A673 (cell line): ENCODE measurements around the gene PARP14. TPM values are rescaled to one million over a fixed set of nuclear protein-coding genes. Genes with fewer than 3 reads are reported as not detected.

Source experiments
- BruUV-seq: library from RNA; stranded (reverse); fragments of 400-500 nt; replicated peaks from 2 replicates; lab custom pipeline; 2021; lab: Mats Ljungman, UMichigan
- CTCF ChIA-PET: fragments of 300-600 bp; sonication (Branson Sonifier 250); formaldehyde crosslinking; loops from one replicate; lab custom pipeline; 2022; ENCODE audit warnings: antibody characterized with exemption; lab: Charles Lee
- POLR2A ChIA-PET: fragments of 300-600 bp; sonication (Branson Sonifier 250); formaldehyde crosslinking; loops from one replicate; lab custom pipeline; 2022; ENCODE audit warnings: antibody characterized with exemption; ENCODE audit not compliant: low non-redundant PET; lab: Charles Lee
- DNase-seq: peaks from one replicate; pipeline ENCODE4 v3.0.0-alpha.2; 2015; ENCODE audit warnings: low spot score
- H3K27ac ChIP-seq: fragments of 200-600 bp; sonication (generic); 2 replicates; pipeline ENCODE4 v1.5.1; 2016; ENCODE audit warnings: mixed run types, low read depth, mild to moderate bottlenecking, mixed read lengths, antibody characterized with exemption, low read length; ENCODE audit not compliant: poor library complexity, severe bottlenecking
- H3K27me3 ChIP-seq: fragments of 200-600 bp; sonication (generic); replicated peaks from 2 replicates; pipeline ENCODE4 v1.6.1; 2017; ENCODE audit warnings: mixed run types, low read depth, mild to moderate bottlenecking, mixed read lengths, antibody characterized with exemption, low read length; ENCODE audit not compliant: insufficient read depth, poor library complexity
- H3K36me3 ChIP-seq: fragments of 200-600 bp; sonication (generic); 2 replicates; pipeline ENCODE4 v1.6.1; 2016; ENCODE audit warnings: mixed run types, mild to moderate bottlenecking, mixed read lengths, antibody characterized with exemption, low read length; ENCODE audit not compliant: insufficient read depth, poor library complexity, severe bottlenecking
- H3K4me1 ChIP-seq: fragments of 200-600 bp; sonication (generic); 2 replicates; pipeline ENCODE4 v1.6.1; 2017; ENCODE audit warnings: mixed run types, mild to moderate bottlenecking, mixed read lengths, antibody characterized with exemption, low read length; ENCODE audit not compliant: insufficient read depth, poor library complexity, severe bottlenecking
- H3K4me3 ChIP-seq: fragments of 200-600 bp; sonication (generic); 2 replicates; pipeline ENCODE4 v1.5.1; 2016; ENCODE audit warnings: low read depth, mixed run types, mild to moderate bottlenecking, mixed read lengths, low read length; ENCODE audit not compliant: poor library complexity, severe bottlenecking
- H3K9me3 ChIP-seq: fragments of 200-600 bp; sonication (generic); 2 replicates; pipeline ENCODE4 v1.6.1; 2016; ENCODE audit warnings: mixed run types, low read depth, mild to moderate bottlenecking, mixed read lengths, antibody characterized with exemption, low read length; ENCODE audit not compliant: poor library complexity, severe bottlenecking
- EZH2 ChIP-seq: fragments of 200-600 bp; sonication (generic); IDR thresholded peaks from 2 replicates; pipeline ENCODE4 v1.6.1; 2017; ENCODE audit warnings: borderline replicate concordance, low read depth, mild to moderate bottlenecking, mixed read lengths, antibody characterized with exemption, low read length; ENCODE audit not compliant: poor library complexity, severe bottlenecking
- intact Hi-C: fragments of 100-400 bp; cut with micrococcal nuclease; formaldehyde crosslinking; loops from one replicate; pipeline ENCODE4 v1.10.0; 2022; ENCODE audit not compliant: unreplicated experiment
- total RNA-seq: library from RNA; stranded (reverse); gene quantifications from 2 replicates; pipeline ENCODE4 v1.2.3, GENCODE V29; 2021
- TF ChIP-seq, protein P1 (sequence below): fragments of 300-800, 200-600 bp; sonication (generic); conservative IDR thresholded peaks from 2 replicates; pipeline ENCODE4 v1.5.1; 2017; ENCODE audit warnings: low read depth, mild to moderate bottlenecking, antibody characterized with exemption, low read length, moderate library complexity, mixed read lengths

Gene PARP14
- total RNA-seq, 1 experiment from 2014 or later: 22.8 TPM

DNA sequence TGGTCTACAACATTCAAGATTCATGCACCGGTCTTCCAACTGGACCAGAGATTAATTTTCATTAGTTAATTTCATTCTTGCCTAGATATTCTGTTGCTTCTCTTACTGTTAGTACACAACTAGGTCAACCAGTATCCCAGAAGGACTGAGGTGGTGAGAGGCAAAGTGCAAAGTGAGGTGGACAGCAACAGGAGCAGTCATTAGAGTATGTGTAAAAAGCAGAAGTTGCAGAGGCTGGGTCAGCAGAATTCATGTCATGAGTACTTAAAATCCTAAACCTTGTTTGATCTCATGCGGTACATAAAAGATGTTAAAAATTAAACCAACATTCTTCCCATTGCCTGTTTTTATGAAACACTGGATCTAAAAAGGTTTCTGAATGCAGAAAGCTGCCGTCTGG, 46.7 kb downstream of the PARP14 start:
- Histone ChIP-seq H3K4me3 (no peak overlapping the region), H3K27me3 (no peaks in the 10 kb centered on the region), H3K9me3 (no peaks in the 10 kb centered on the region), H3K4me1 (no peaks in the 10 kb centered on the region), H3K27ac (no peak overlapping the region), H3K36me3 (no peaks in the 10 kb centered on the region)
- TF ChIP-seq EZH2: no peak
- ChIA-PET CTCF (no interaction called here), POLR2A (no interaction called here)
- no TSS peak for BruUV-seq
- intact Hi-C loops: no loop called here
- no peak for DNase-seq

GRCh38 chr3:122727766-122728165, 47.1 kb downstream of the PARP14 start:
- DNase-seq: no peak
- no peak overlapping the region for H3K27ac ChIP-seq
- BruUV-seq: no TSS peak

GRCh38 chr3:122728186-122728585, 47.5 kb downstream of the PARP14 start:
- H3K36me3 ChIP-seq: no peaks in the 10 kb centered on the region
- H3K9me3 ChIP-seq: no peaks in the 10 kb centered on the region
- intact Hi-C loops: no loop called here
- H3K4me1 ChIP-seq: no peaks in the 10 kb centered on the region
- no peaks in the 10 kb centered on the region for H3K27me3 ChIP-seq
- H3K27ac ChIP-seq: no peak overlapping the region
- no peak overlapping the region for H3K4me3 ChIP-seq
- ChIA-PET POLR2A (no interaction called here), CTCF (no interaction called here)
- no TSS peak for BruUV-seq
- TF ChIP-seq, protein P1, sequence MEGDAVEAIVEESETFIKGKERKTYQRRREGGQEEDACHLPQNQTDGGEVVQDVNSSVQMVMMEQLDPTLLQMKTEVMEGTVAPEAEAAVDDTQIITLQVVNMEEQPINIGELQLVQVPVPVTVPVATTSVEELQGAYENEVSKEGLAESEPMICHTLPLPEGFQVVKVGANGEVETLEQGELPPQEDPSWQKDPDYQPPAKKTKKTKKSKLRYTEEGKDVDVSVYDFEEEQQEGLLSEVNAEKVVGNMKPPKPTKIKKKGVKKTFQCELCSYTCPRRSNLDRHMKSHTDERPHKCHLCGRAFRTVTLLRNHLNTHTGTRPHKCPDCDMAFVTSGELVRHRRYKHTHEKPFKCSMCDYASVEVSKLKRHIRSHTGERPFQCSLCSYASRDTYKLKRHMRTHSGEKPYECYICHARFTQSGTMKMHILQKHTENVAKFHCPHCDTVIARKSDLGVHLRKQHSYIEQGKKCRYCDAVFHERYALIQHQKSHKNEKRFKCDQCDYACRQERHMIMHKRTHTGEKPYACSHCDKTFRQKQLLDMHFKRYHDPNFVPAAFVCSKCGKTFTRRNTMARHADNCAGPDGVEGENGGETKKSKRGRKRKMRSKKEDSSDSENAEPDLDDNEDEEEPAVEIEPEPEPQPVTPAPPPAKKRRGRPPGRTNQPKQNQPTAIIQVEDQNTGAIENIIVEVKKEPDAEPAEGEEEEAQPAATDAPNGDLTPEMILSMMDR: no peak
- TF ChIP-seq EZH2: no peak
- DNase-seq: no peak

More at GRCh38 chr3:122727766-122728165, 47.1 kb downstream of the PARP14 start:
- Histone ChIP-seq H3K36me3 (no peaks in the 10 kb centered on the region), H3K4me3 (no peak overlapping the region), H3K9me3 (no peaks in the 10 kb centered on the region), H3K27me3 (no peaks in the 10 kb centered on the region), H3K4me1 (no peaks in the 10 kb centered on the region)
- intact Hi-C loops: no loop called here
- POLR2A ChIA-PET: no interaction called here
- TF ChIP-seq, protein P1: no peak
- no peak for TF ChIP-seq EZH2
- CTCF ChIA-PET: no interaction called here

DNA sequence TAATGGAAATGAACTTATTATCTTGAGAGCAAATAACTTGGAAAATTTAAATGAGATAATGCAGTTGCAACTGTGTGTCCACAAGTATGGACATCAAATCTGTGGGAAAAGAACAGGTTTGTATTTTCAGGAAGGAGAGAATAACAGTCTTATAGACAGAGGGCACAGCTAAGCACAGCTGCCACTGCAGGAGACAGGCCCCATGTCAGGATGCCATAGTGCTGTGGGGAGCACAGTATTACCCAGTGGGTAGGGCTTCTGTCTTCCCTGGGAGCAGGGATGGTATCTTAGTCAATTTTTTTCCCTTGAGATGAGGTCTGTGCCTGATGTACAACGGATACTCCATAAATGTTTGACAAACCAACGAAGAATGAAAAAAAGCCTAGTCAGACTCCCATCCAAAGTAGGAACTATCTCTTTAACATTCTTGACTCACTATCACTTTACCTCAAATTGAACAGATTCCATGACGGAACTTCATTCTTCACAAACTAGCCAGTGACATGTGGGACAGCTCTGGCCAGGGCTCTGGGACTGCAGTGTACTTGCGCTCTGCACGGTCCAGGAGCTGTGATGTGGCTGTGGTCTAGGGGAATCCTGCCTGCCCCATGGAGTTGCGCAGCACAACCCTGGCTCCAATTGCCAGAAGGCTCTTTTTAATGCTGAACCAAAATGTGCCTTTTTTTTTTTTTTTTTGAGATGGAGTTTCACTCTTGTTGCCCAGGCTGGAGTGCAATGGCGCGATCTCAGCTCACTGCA, 48.3 kb downstream of the PARP14 start:
- CTCF ChIA-PET: no interaction called here
- no peaks in the 10 kb centered on the region for H3K9me3 ChIP-seq
- BruUV-seq: no TSS peak
- TF ChIP-seq EZH2: no peak
- H3K4me1 ChIP-seq: no peaks in the 10 kb centered on the region
- intact Hi-C loops: no loop called here
- no peak overlapping the region for H3K27ac ChIP-seq
- H3K27me3 ChIP-seq: no peaks in the 10 kb centered on the region
- no peak for DNase-seq
- POLR2A ChIA-PET: no interaction called here
- H3K4me3 ChIP-seq: no peak overlapping the region
- no peaks in the 10 kb centered on the region for H3K36me3 ChIP-seq
